ENCODE results near the gene NFKBIA.
"Not testable (repeated sequence)": the region's sequence is repeated elsewhere in the genome, so short reads cannot be mapped to it uniquely, and the experiment has no call there.

Gene NFKBIA, protein sequence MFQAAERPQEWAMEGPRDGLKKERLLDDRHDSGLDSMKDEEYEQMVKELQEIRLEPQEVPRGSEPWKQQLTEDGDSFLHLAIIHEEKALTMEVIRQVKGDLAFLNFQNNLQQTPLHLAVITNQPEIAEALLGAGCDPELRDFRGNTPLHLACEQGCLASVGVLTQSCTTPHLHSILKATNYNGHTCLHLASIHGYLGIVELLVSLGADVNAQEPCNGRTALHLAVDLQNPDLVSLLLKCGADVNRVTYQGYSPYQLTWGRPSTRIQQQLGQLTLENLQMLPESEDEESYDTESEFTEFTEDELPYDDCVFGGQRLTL
- 2,092 reads per million, percentile 100 among the genes with 10 or more reads in this experiment for total RNA-seq

GRCh38 chr14:35404449-35405303, at the start of gene NFKBIA:
NFKBIA (minus strand) TSS chr14:35404749; CDS start chr14:35404644, 105 bp downstream.
- DNase-seq: peak; percentile 90

DNA sequence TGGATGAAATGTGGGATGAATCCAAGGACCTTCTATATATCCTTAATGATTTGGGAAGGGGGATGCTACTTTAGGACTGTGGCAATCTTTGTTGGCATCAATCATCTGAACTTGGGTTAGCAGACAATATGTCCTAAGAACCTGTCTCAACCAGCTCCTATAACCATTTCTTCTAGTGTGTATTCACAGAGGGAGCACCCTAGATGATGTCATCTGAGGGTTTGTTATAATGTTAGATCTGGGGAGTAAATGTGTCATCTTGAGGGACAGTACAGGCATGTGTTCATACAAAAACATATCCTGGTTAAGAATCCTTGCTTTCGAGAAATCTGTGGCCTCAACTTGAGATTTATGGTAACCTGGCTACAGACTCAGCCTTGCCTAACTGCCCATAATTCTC, 41.9 kb upstream of the NFKBIA start:
- DNase-seq: no peak

GRCh38 chr14:35444104-35444503, 39.6 kb upstream of the NFKBIA start:
- DNase-seq: no peak

DNA sequence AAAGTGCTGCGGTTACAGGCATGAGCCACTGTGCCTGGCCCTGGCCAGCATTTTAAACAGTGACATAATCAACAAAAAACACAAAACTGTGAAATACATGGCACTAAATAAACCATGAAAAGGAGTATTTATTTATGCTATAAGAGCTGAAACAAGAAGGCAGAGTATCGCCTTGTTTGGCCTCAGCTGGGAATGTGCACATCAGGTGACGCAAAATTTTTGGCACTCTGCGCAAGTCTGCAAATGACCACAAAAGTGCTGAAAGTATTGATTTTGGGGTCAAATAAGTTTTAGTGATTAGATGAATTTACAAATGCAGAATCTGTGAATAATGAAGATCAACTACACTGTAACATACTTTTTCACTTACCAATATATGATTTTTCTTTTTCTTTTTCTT, 36.6 kb upstream of the NFKBIA start:
- no peak for DNase-seq

DNA sequence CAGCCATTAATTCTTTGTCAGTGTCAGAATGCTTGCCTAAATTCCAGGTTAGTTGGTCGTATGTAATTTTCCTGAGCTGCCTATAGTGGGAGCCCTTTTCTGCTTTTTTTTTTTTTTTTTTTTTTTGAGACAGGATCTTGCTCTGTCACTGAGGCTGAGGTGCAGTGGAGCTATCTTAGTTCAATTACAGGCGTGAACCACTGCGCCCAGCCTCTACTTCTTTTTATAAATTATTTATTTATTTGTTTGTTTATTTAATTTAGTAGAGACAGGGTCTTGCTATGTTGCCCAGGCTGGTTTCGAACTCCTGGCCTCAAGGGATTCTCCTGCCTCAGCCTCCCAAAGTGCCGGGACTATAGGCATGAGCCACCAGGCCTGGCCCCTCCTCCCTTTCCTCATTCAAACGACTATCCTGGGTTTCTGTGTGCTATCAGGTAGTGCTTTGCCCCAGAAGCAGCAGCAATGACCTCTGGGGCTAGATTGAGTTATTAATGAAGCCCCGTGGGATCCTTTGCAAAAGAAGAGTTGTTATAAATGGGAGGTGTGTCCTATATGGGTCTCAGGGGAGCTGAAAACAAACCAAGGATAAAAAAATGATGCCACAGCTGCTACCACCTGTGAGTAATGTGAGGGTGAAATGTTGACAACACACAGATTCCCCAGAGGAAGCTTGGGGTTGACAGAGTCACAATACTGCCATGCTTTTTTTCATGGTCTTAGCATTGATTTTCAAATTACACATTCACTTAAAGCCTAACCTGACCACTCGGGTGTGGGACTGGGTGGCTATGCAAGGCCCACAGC, 34.6 kb upstream of the NFKBIA start:
- DNase-seq: no peak

- DNase-seq: not testable (repeated sequence)
These were observed 33.9 kb upstream of the NFKBIA start for GRCh38 chr14:35438492-35438891.

- DNase-seq: no peak
These were observed 30.6 kb upstream of the NFKBIA start for GRCh38 chr14:35435177-35435576.

DNA sequence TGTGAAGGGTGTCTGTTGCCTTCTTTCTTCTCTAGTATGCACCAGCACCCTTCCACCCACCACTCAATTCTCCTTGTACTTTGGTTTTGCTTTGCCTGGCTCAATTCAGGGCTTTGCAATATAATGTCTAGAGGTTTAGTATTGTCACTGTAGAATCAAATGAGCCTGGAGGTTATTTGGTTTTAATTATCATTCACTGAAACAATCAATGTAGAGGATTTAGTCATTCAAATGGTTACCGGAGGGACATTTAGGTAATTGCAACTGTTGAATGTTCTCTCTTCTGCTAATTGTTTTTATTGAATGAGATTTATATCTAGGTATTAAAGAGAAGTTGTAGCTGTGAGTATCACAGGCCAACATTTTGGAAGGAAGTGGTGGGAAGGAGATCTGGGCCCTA, 29.3 kb upstream of the NFKBIA start:
- DNase-seq: no peak

- no peak for DNase-seq
These were observed 26.1 kb upstream of the NFKBIA start for GRCh38 chr14:35430459-35431199.

- DNase-seq: no peak
These were observed 25.4 kb upstream of the NFKBIA start for GRCh38 chr14:35429951-35430350.

DNA sequence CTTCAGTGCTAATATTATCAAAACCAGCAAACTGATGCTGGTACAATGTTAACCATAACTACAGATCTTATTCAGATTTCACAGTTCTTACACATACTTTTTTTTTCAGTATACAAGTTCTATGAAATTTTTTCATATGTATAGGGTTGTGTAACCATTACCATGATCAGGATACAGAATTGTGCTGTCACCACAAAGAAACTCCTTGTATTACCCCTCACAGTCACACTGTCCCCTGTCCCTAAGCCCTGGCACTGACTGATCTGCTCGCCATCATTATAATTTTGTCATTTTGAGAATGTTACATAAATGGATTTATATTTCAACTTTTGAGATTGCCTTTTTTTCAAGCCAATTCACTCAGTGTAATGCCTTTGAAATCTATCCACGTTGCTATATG, 21.3 kb upstream of the NFKBIA start:
- no peak for DNase-seq

DNA sequence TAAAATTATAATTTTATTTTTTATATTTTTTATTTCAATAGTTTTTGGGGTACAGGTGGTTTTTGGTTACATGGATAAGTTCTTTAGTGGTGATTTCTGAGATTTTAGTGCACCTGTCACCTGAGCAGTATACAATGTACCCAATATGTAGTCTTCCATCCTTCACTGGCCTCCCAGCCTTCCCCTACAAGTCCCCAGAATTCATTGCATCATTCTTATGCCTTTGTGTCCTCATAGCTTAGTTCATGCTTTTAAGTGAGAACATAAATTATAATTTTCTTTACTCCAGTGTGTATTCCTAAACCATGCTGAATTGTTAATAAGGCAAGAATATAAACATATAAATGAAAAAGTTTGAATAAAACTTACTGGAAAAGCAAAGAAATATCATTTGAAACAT, 19.1 kb upstream of the NFKBIA start:
- DNase-seq: no peak

- DNase-seq: no peak
These were observed 15.7 kb upstream of the NFKBIA start for GRCh38 chr14:35420036-35420811.

GRCh38 chr14:35419429-35419841, 14.9 kb upstream of the NFKBIA start:
- no peak for DNase-seq

GRCh38 chr14:35418093-35418492, 13.5 kb upstream of the NFKBIA start:
- no peak for DNase-seq

DNA sequence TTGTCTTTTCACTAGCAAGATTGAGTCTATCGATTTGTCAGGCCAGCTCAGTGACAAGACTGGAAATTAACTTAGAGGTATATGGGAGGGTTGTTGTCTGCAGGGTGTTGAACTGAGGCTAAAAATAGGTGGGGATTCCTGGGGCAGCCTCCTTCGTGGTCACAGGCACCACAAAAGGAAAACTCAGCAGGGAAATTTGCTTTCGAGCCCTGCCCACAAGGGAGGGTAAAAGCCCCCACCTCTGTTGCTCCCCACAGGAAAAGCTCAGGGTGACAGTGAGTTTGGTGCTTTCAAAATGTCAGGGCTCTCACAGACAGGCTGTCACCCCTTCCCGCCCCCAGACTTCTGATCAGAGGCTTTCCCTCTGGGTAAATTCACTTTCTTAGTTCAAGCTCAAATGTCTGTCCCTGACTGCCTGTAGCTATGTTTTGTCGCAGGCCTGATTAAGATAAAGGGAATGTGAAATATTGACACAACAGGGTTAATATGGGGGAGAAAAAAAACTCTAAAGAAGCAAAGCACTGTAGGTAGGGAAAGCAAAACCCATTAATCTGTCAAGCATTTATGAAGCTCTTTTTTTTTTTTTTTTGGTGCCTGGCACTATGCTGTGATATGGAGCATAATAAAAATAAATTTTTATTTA, 11.7 kb upstream of the NFKBIA start:
- DNase-seq: peak; percentile 59

GRCh38 chr14:35414365-35414764, 9.8 kb upstream of the NFKBIA start:
- DNase-seq: no peak

DNA sequence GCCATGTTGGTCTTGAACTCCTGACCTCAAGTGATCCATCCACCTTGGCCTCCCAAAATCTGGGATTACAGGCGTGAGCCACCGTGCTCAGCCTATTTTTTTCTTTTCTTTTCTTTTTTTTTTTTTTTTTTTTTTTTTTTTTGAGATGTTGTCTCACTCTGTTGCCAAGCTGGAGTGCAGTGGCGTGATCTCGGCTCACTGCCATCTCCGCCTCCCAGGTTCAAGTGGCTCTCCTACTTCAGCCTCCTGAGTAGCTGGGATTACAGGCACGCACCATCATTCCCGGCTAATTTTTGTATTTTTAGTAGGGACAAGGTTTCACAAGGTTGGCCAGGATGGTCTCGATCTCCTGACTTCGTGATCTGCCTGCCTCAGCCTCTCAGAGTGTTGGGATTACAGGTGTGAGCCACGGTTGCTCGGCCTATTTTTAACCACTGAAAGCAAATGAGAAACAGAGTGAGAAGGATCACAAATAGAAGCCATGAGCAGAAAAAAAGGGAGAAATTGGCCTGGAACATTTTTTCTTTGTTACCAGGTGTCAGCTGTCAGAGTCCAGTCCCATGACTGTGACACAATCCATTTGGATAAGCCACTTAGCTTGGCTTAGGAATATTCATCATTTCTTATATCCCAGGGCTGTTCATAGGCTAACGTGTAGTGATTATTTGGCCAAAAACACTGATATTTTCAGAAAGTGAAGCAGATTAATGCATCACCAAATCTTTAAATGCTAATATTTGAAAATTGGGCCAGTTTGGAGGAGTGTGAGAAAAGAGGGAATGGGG, 7.9 kb upstream of the NFKBIA start:
- no peak for DNase-seq

GRCh38 chr14:35410858-35411257, 6.3 kb upstream of the NFKBIA start:
- no peak for DNase-seq

GRCh38 chr14:35409595-35409994, 5.0 kb upstream of the NFKBIA start:
- no peak for DNase-seq

All from effector CD4-positive, alpha-beta T cell (primary cell).